BE2C (cell line): ENCODE measurements around the gene ASB7.

Source experiments
- DNase-seq: peaks from one replicate; pipeline ENCODE4 v3.0.0-alpha.2; 2020
- H3K27me3 ChIP-seq: fragments of 250-450 bp; sonication (Bioruptor Pico); 2 replicates; pipeline ENCODE4 v1.5.1; 2020; ENCODE audit warnings: mild to moderate bottlenecking
- H3K36me3 ChIP-seq: fragments of 250-450 bp; sonication (Bioruptor Pico); 2 replicates; pipeline ENCODE4 v1.5.1; 2020; ENCODE audit warnings: mild to moderate bottlenecking
- H3K4me1 ChIP-seq: fragments of 250-450 bp; sonication (Bioruptor Pico); 2 replicates; pipeline ENCODE4 v1.5.1; 2020
- H3K4me3 ChIP-seq: 2 replicates; pipeline ENCODE4 v1.5.1; 2011; ENCODE audit warnings: low read depth, low read length
- H3K9me3 ChIP-seq: fragments of 250-450 bp; sonication (Bioruptor Pico); 2 replicates; pipeline ENCODE4 v1.5.1; 2020
- CTCF ChIP-seq: IDR thresholded peaks from 2 replicates; pipeline ENCODE4 v1.5.1; 2012; ENCODE audit warnings: mild to moderate bottlenecking, low read depth, low read length

ASB7 gene

DNA sequence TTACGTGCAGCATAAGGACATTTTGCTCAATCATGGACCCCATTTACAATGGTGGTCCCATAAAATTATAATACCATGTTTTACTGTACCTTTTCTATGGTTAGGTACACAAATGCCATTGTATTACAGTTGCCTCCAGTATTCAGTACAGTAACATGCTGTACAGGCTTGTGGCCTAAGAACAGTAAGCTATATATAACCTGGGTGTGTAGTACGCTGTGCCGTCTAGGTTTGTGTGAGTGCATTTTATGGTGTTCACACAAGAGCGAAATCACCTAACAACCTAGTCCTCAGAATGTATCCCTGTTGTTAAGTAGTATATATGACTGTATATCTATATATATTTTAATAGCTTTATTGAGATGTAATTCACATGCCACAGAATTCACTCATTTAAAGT lies 12.5 kb downstream of the ASB7 start:
- Histone ChIP-seq H3K9me3 (no peaks in the 10 kb centered on the region), H3K4me1 (no peaks in the 10 kb centered on the region), H3K27me3 (no peaks in the 10 kb centered on the region), H3K36me3 (peaks cover 29% of the 10 kb centered on the region), H3K4me3 (no peak overlapping the region)
- TF ChIP-seq CTCF: no peak
- DNase-seq: no peak

- H3K36me3 ChIP-seq: peaks cover 25% of the 10 kb centered on the region
Observed at GRCh38 chr15:100615801-100616200, 13.4 kb downstream of the ASB7 start.

GRCh38 chr15:100616700-100617099 lies 14.3 kb downstream of the ASB7 start:
- no peak for DNase-seq
- Histone ChIP-seq H3K9me3 (no peaks in the 10 kb centered on the region), H3K4me3 (no peak overlapping the region), H3K4me1 (no peaks in the 10 kb centered on the region), H3K27me3 (no peaks in the 10 kb centered on the region), H3K36me3 (peaks cover 21% of the 10 kb centered on the region)
- no peak for TF ChIP-seq CTCF

More at GRCh38 chr15:100615801-100616200, 13.4 kb downstream of the ASB7 start:
- Histone ChIP-seq H3K4me1 (no peaks in the 10 kb centered on the region), H3K4me3 (no peak overlapping the region), H3K9me3 (no peaks in the 10 kb centered on the region), H3K27me3 (no peaks in the 10 kb centered on the region)
- no peak for DNase-seq
- TF ChIP-seq CTCF: no peak

DNA sequence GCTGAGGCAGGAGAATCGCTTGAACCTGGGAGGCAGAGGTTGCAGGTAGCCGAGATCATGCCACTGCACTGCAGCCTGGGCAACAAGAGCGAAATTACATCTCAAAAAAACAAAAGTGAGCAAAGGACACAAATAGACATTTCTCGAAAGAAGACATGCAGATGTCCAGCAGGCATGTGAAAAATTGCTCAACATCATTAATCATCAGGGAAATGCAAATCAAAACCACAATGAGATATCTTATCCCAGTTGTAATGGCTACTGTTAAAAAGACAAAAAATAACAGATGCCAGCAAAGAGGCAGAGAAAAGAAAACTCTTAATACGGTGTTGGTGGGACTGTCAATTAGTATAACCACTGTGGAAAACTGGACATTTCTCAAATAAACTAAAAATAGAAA lies 20.9 kb downstream of the ASB7 start:
- DNase-seq: no peak
- TF ChIP-seq CTCF: no peak
- Histone ChIP-seq H3K4me1 (no peaks in the 10 kb centered on the region), H3K9me3 (no peaks in the 10 kb centered on the region), H3K4me3 (no peak overlapping the region), H3K27me3 (no peaks in the 10 kb centered on the region), H3K36me3 (peaks cover 1% of the 10 kb centered on the region; the same call in 1 of the 2 replicates)

GRCh38 chr15:100627789-100628395 lies 25.5 kb downstream of the ASB7 start:
- no peaks in the 10 kb centered on the region for H3K27me3 ChIP-seq
- H3K36me3 ChIP-seq: peaks cover 9% of the 10 kb centered on the region
- H3K9me3 ChIP-seq: no peaks in the 10 kb centered on the region
- H3K4me1 ChIP-seq: no peaks in the 10 kb centered on the region
- H3K4me3 ChIP-seq: no peak overlapping the region
- TF ChIP-seq CTCF: peak; percentile 80
- DNase-seq: peak; percentile 52

GRCh38 chr15:100628746-100629145 lies 26.4 kb downstream of the ASB7 start:
- no peak for DNase-seq
- Histone ChIP-seq H3K4me1 (no peaks in the 10 kb centered on the region), H3K4me3 (no peak overlapping the region), H3K36me3 (peaks cover 9% of the 10 kb centered on the region), H3K9me3 (no peaks in the 10 kb centered on the region), H3K27me3 (no peaks in the 10 kb centered on the region)
- TF ChIP-seq CTCF: no peak
